A673 (cell line): ENCODE results near the gene HIRIP3.

Source experiments
- CTCF ChIP-seq: fragments of 300-800, 200-600 bp; sonication (generic); conservative IDR thresholded peaks from 2 replicates; pipeline ENCODE4 v1.5.1; 2017; ENCODE audit warnings: low read depth, mild to moderate bottlenecking, antibody characterized with exemption, low read length, moderate library complexity, mixed read lengths
- EZH2 ChIP-seq: fragments of 200-600 bp; sonication (generic); IDR thresholded peaks from 2 replicates; pipeline ENCODE4 v1.6.1; 2017; ENCODE audit warnings: borderline replicate concordance, low read depth, mild to moderate bottlenecking, mixed read lengths, antibody characterized with exemption, low read length; ENCODE audit not compliant: poor library complexity, severe bottlenecking

- no peak for TF ChIP-seq CTCF
- TF ChIP-seq EZH2, result no peak
These were observed 27.5 kb upstream of the HIRIP3 start, which contains the start of gene C16orf92 for GRCh38 chr16:30022887-30023286.
